Spleen (tissue), 11 donors: ENCODE measurements around the gene CHMP4B. TPM values are rescaled to one million over a fixed set of nuclear protein-coding genes. Genes with fewer than 3 reads are reported as not detected.
A peak's percentile ranks its signal among the peaks of the same experiment; 100 is the strongest.

Experiments used
- DNase-seq: peaks from one replicate; pipeline ENCODE4 v3.0.0-alpha.2; 2020
- H3K27ac ChIP-seq, 8 donors: fragments of 200-600 bp; sonication (generic) in 7 of 8; 1 replicate in 4 of 8; 2 replicates in 4 of 8; pipeline versions ENCODE4 v1.5.0 to v1.8.0; 2016 to 2021; ENCODE audit warnings: inconsistent platforms in 4 of 8, mild to moderate bottlenecking in 4 of 8, moderate library complexity in 1 of 8
- H3K27me3 ChIP-seq, 7 donors: fragments of 200-600 bp; sonication (generic) in 6 of 7; replicated peaks in 1 of 7; 1 replicate in 4 of 7; 2 replicates in 3 of 7; pipeline versions ENCODE4 v1.5.0 to v1.8.0; 2016 to 2021; ENCODE audit warnings: inconsistent platforms in 3 of 7, mild to moderate bottlenecking in 1 of 7
- H3K36me3 ChIP-seq, 6 donors: fragments of 200-600 bp; sonication (generic) in 5 of 6; 1 replicate in 4 of 6; 2 replicates in 2 of 6; pipeline versions ENCODE4 v1.5.0 to v1.8.0; 2016 to 2021; ENCODE audit warnings: inconsistent platforms in 2 of 6
- H3K4me1 ChIP-seq, 6 donors: fragments of 200-600 bp; sonication (generic) in 5 of 6; 1 replicate in 3 of 6; 2 replicates in 3 of 6; pipeline versions ENCODE4 v1.5.0 to v1.8.0; 2016 to 2021; ENCODE audit warnings: inconsistent platforms in 3 of 6
- H3K4me3 ChIP-seq, 8 donors: fragments of 200-600 bp; sonication (generic) in 7 of 8; 1 replicate in 4 of 8; 2 replicates in 4 of 8; pipeline versions ENCODE4 v1.5.0 to v1.8.0; 2016 to 2021; ENCODE audit warnings: inconsistent platforms in 4 of 8, mild to moderate bottlenecking in 4 of 8, moderate library complexity in 2 of 8
- H3K9me3 ChIP-seq, 8 donors: fragments of 200-600 bp; sonication (generic) in 7 of 8; 1 replicate in 4 of 8; 2 replicates in 4 of 8; pipeline versions ENCODE4 v1.5.0 to v1.8.0; 2016 to 2021; ENCODE audit warnings: inconsistent platforms in 4 of 8
- POLR2A ChIP-seq, 3 donors: fragments of 450-650 bp; IDR thresholded peaks; one replicate each; pipeline ENCODE4 v1.5.1; 2017; ENCODE audit warnings: antibody characterized with exemption in 3 of 3, mild to moderate bottlenecking in 1 of 3
- POLR2AphosphoS5 ChIP-seq, 3 donors: sonication (generic); formaldehyde crosslinking; IDR thresholded peaks; one replicate each; pipeline ENCODE4 v1.5.1; 2017; ENCODE audit warnings: antibody characterized with exemption in 3 of 3
- WGBS, 5 donors: extraction: QIAGEN DNeasy Blood & Tissue Kit in 3 of 5; methylation state at CpG; one replicate each; pipeline versions ENCODE4 v1.1.5 to v1.1.7; 2013 to 2018; 5-methylcytosine and 5-hydroxymethylcytosine counted together
- intact Hi-C: fragments of 100-400 bp; cut with DNase I; formaldehyde crosslinking; loops from one replicate; pipeline ENCODE4 v1.15.0; 2023; ENCODE audit warnings: low total_unique reads
- polyA plus RNA-seq, 3 donors: library from polyadenylated mRNA; stranded (reverse); fragments of 200-250 nt; gene quantifications; one replicate each; pipeline ENCODE4 v1.2.1, GENCODE V29; 2013
- total RNA-seq, 7 donors: library from RNA; depleted of rRNA in 3 of 7; stranded (reverse); fragments of >200 nt in 3 of 7; fragmentation: NEBNext Ultra II Directional in 4 of 7; extraction: Animal tissue kit (Norgen Biotek cat#: 25700) in 4 of 7; gene quantifications; one replicate each; pipeline versions ENCODE4 v1.1.0 to v1.2.1, GENCODE V29; 2016 to 2021
- TF ChIP-seq, protein P1 (sequence below), 11 experiments: fragments of 200-600 bp in 7 of 11; fragments of 450-650 bp in 4 of 11; sonication (generic) in 4 of 11; IDR thresholded peaks in 8 of 11; conservative IDR thresholded peaks in 3 of 11; 1 replicate in 7 of 11; 2 replicates in 4 of 11; pipeline versions ENCODE4 v1.4.0 to v1.8.0; 2016 to 2021; ENCODE audit warnings: antibody characterized with exemption in 11 of 11, inconsistent platforms in 4 of 11, mild to moderate bottlenecking in 1 of 11
- donor health status: healthy with polysubstance abuse.
- donor health status: DM: no; HTN: no; CAD: no; lungs with moderate emphysema.
- donor health status: DM: no; HTN: no; CAD: no.
- donor health status: Bipolar disorder and iron deficiency.
- donor health status: healthy.
- donor health status: DM: no; HTN: no; CAD: no.
- donor health status: DM: yes; HTN: yes; CAD: no.

Gene CHMP4B
- total and polyA plus RNA-seq, 10 donors: 44.9 to 118 (median 74.7) TPM

- no peak for TF ChIP-seq POLR2A (IDR thresholded peaks at IDR 0.05)
- TF ChIP-seq, protein P1, sequence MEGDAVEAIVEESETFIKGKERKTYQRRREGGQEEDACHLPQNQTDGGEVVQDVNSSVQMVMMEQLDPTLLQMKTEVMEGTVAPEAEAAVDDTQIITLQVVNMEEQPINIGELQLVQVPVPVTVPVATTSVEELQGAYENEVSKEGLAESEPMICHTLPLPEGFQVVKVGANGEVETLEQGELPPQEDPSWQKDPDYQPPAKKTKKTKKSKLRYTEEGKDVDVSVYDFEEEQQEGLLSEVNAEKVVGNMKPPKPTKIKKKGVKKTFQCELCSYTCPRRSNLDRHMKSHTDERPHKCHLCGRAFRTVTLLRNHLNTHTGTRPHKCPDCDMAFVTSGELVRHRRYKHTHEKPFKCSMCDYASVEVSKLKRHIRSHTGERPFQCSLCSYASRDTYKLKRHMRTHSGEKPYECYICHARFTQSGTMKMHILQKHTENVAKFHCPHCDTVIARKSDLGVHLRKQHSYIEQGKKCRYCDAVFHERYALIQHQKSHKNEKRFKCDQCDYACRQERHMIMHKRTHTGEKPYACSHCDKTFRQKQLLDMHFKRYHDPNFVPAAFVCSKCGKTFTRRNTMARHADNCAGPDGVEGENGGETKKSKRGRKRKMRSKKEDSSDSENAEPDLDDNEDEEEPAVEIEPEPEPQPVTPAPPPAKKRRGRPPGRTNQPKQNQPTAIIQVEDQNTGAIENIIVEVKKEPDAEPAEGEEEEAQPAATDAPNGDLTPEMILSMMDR (IDR thresholded peaks at IDR 0.05 in 8 of 11, conservative IDR thresholded peaks at IDR 0.05 in 3 of 11): no peak
- no peak for TF ChIP-seq POLR2AphosphoS5 (IDR thresholded peaks at IDR 0.05)
- Histone ChIP-seq H3K4me1 (peaks cover 11 to 41% (median 28%) of the 10 kb centered on the region in 6 donors), H3K9me3 (no peaks in the 10 kb centered on the region), H3K4me3 (no peak overlapping the region), H3K27ac (no peak overlapping the region), H3K36me3 (peaks cover 0 to 15% (median 5%) of the 10 kb centered on the region in 6 donors), H3K27me3 (no peaks in the 10 kb centered on the region)
- 88 to 96% (median 94%) methylated on average over 9 of the region's 9 CpGs for WGBS, 5 donors
- no peak for DNase-seq
- intact Hi-C loops: loop anchor here (5.0 kb wide), 1 partner anchor 206 kb away; no protein-coding TSS in a partner anchor
Measured at GRCh38 chr20:33861458-33861857, 50.3 kb downstream of the CHMP4B start.

GRCh38 chr20:33862709-33863403, 51.7 kb downstream of the CHMP4B start:
- peak overlapping the region in 1 of 8 donors; percentile 5 for H3K27ac ChIP-seq

GRCh38 chr20:33863440-33864323, 52.5 kb downstream of the CHMP4B start:
- Histone ChIP-seq H3K4me1 (peaks cover 9 to 28% (median 20%) of the 10 kb centered on the region in 6 donors), H3K9me3 (no peaks in the 10 kb centered on the region), H3K4me3 (no peak overlapping the region), H3K36me3 (no peaks in the 10 kb centered on the region), H3K27me3 (no peaks in the 10 kb centered on the region), H3K27ac (peak overlapping the region in 1 of 8 donors; percentile 5)
- DNase-seq: no peak
- intact Hi-C loops: loop anchor here (5.0 kb wide), 1 partner anchor 204 kb away; no protein-coding TSS in a partner anchor
- no peak for TF ChIP-seq POLR2A (IDR thresholded peaks at IDR 0.05)
- TF ChIP-seq, protein P1 (IDR thresholded peaks at IDR 0.05 in 8 of 11, conservative IDR thresholded peaks at IDR 0.05 in 3 of 11): no peak
- 86 to 92% (median 89%) methylated on average over 7 of the region's 7 CpGs for WGBS, 5 donors

More at GRCh38 chr20:33862709-33863403, 51.7 kb downstream of the CHMP4B start:
- peaks cover 0 to under 1% (median 0%) of the 10 kb centered on the region in 6 donors for H3K36me3 ChIP-seq
- TF ChIP-seq POLR2AphosphoS5 (IDR thresholded peaks at IDR 0.05) (peak in 1 of 3 donors; percentile 55), POLR2A (IDR thresholded peaks at IDR 0.05) (no peak)
- TF ChIP-seq, protein P1 (IDR thresholded peaks at IDR 0.05 in 8 of 11, conservative IDR thresholded peaks at IDR 0.05 in 3 of 11): peak in 10 of 11 experiments; percentile 37 to 82 (median 76)
- intact Hi-C loops: loop anchor here (5.0 kb wide), 1 partner anchor 204 kb away; no protein-coding TSS in a partner anchor
- peaks cover 11 to 36% (median 26%) of the 10 kb centered on the region in 6 donors for H3K4me1 ChIP-seq
- 24 to 28% (median 26%) methylated on average over 26 to 32 of the region's 32 CpGs for WGBS, 5 donors
- no peak overlapping the region for H3K4me3 ChIP-seq
- peak; percentile 82 for DNase-seq
- H3K27me3 ChIP-seq: no peaks in the 10 kb centered on the region
- H3K9me3 ChIP-seq: no peaks in the 10 kb centered on the region
